ENCODE data around the gene CLCNKB.
"Not testable (repeated sequence)": the region's sequence is repeated elsewhere in the genome, so short reads cannot be mapped to it uniquely, and the experiment has no call there.

- TF ChIP-seq EZH2, CTCF, EZH2phosphoT487 (IDR thresholded peaks at IDR 0.05): not testable (repeated sequence)
Measured at GRCh38 chr1:16033103-16033632, 10.4 kb upstream of the CLCNKB start.
